GM19463 (cell line): Measurements from ENCODE around the gene CNTNAP5.

Experiments
- ATAC-seq: cut with Tn5 transposase; IDR thresholded peaks from one replicate; pipeline ENCODE4 v1.9.1; 2021; ENCODE audit warnings: mild to moderate bottlenecking, moderate library complexity; ENCODE audit not compliant: unreplicated experiment

CNTNAP5 gene

DNA sequence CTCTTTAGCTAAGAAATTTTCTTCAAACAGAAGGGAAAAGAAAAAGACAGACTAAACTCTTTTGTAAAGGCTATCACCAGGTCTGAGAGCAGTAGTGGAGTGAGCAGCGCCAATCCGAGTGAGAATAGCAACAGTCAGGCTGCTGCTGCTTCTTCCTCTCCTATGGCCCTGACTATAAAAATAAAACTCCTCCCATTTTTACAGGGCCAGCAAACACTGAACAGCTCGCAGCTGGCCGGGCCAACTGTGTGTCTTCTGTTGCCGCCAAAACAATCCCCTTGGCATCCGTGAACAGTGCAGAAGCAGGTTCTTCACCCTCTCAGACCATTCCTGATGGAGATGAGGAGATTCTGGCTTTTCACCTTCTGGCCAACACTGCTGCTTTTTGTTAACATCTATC lies 124.5 kb downstream of the CNTNAP5 start:
- ATAC-seq: no peak

DNA sequence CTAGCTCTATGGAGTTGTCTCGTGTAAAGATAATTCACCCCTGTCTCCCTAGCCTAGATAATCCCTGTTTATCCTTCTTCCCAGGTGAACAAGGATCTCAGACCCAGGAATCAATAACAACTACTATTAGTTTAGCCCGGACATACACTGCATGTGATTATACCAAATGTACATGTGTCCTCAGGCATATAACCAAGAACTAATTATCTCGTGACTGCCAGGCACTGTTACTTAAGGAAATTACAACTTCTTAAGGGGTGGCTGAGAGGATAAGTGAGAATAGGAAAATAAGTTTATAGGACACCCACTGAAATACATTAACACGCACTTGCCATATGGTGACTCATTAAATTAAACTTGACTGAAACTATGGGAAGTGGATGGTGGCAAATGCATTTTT lies 126.6 kb downstream of the CNTNAP5 start:
- ATAC-seq: no peak

DNA sequence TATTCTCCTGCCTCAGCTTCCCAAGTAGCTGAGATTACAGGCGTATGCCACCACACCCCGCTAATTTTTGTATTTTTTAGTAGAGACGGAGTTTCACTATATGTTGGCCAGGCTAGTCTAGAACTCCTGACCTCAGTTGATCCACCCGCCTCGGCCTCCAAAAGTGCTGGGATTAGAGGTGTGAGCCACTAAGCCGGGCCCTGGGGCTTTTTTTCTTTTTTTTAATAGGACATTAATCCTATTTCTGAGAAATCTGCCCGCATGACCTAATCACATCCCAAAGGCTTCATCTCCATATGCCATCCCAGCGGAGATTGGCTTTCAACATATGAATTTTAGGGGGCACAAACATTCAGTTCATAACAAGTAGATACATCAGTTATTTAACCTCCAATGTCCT lies 128.6 kb downstream of the CNTNAP5 start:
- ATAC-seq: no peak

DNA sequence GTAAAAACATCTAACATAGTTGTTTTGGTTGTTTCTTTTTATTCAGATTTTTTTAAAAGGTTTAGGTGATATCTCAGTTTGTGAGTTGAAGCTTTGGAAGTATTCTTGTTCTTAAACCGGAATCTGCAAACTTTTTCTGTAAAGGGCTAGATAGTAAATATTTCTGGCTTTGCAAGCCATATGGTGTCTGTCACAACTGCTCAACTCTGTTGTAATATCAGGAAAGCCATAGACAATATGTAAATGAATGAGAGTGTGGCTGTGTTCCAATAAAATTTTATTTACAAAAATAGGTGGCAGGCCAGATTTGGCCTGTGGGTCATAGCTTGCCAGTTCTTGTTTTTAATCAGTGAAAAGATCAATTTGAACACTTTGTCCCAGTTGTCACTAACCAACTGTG lies 134.1 kb downstream of the CNTNAP5 start:
- no peak for ATAC-seq

DNA sequence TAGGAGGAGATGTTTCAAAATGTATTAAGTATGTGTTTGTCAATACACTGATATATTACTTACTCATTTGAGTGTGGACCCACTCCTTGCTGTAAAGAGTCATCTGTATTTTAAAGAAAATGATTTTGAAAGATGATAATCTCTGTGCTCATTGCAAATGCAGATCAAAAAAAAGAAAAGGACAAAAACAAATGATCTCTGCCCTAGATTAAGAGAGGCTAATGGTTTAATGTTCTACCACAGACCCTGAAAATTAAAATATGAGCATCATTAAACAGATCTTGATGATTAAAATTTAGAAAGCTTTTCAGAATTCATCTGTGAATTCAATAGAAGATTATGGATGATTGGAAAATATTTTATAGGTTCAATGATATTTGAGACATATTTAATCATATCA lies 136.5 kb downstream of the CNTNAP5 start:
- no peak for ATAC-seq

DNA sequence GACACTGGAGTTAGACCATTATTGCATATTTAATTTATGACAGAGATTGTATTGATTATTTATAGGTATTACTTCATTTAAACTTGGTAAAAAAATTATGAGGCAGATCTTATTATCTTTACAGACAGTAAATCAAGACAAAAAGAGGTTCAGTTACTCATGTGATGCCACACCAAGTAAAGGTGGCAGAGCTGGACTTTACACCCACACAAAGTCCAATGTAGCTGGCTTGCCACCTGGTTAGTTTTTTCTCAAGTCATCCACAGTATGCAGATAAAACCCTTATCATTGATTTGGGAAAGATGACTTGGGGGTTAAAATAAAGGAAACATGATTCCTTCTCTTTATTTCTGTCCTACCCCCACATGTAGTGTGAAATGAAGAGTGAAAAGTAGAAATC lies 137.2 kb downstream of the CNTNAP5 start:
- no peak for ATAC-seq

DNA sequence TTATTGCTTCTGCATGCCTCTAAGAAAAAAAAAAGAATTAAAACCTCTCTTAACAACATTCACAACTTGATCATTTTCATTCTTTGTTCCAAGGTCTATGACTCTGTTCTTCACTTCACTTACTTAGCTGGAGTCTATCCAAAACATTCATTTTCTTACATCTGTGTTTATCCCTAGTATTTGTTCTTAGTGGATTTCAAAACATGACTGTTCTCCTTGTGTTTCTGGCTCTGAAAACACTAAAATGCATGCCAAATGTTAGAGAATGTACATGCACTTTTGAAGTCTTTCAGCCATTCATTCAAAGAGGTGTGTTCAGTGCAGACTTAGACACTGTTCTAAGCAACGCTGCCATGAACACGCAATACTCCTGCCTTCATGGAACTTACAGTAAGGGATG lies 138.8 kb downstream of the CNTNAP5 start:
- ATAC-seq: no peak

DNA sequence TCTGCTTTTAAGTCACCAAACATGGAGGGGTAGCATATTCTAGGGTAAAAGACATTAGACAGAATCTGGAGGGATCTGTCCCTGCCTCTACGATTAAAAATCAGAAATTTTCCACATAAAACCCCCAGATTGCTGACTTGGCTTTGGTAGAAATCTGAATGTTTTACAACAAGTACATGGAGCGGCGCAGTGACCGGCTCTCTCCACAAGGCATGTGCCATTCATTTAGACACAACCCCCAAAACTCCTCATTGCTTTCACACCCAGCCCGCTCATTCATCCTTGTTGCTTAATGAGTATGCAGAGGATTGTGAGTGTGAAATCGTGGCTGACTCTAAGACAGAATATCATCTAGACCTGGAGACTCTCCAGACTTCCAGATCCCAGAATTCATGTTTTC lies 140.6 kb downstream of the CNTNAP5 start:
- ATAC-seq: no peak

DNA sequence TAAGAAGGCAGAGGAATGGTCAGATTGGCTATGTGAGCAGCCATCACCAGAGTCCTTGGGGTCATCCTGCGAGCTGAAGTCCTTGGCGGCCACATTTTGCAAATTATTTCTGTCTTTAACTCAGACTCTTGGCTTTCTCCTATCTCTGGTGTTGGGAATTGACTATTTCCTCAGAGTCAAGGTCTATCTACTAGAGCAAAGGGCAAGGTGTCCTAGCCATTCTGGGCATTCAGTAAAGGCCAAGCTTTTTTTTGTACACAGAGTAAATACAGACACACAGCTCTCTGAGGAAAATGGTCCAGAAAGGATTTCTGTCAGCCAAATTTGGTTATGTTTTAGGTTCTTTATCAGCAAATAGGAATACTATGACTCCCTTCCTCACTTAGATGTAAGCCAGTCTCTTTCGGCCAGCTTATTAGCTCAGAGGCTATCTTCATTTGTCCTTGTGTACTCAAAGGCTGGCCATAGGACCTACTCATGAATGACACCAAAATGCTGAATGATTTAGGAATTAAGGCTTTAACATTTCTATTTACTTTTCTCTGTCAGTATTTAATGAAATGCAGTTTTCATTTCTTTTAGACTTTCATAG lies 146.5 kb downstream of the CNTNAP5 start:
- ATAC-seq: no peak

DNA sequence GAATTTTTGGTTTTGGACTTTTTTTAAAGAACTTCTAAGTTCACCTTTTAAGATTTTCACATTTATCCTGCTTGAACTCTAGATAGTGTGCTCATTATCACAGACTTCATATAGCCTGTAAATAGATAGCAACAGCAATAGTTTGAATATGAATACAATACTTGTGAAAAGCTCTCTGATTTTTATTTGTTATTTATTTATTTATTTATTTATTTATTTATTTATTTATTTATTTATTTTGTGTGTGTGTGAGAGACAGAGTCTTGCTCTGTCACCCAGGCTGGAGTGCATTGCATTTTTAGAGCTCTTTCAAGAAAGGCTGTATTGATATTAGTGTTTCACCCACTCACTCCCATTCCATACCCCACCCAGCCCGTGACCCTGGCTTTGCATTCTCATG lies 153.6 kb downstream of the CNTNAP5 start:
- no peak for ATAC-seq

DNA sequence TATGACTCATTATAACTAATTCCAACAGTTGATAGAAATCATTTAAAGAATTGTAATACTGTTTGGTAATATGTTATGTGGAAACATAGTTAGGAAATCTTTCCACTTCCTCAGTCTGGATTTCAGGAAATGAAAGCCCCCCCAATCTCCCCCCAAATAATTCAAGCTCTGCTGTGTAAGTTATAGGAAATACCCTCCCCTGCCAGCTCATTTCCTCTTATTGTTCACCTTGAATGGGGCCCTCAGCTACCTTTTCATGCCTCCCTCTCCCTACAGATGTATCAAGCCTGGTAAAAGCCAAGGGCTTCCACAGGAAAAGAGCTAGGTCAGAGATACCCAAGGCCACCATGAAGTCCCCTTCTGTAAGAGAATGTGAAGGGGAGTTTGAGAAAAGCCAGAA lies 155.5 kb downstream of the CNTNAP5 start:
- no peak for ATAC-seq

DNA sequence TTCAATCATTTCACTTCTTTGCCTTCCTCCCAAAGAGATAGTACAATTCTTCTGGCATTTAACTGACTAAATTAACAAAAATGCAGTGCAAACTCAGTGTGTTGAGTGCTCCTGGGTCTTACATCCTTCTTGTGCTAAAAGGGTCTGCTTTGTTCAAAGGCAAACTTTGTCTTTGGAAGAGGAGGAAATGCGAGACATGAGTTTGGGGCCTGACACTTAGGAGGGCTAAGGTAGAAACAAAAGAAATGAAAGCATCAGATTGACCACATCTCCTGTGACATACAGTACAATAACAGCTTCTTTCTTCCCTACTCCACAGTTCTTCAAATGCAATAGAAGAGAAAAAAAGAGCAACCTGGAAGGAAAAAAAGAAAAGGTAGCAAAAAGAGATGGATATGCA lies 161.7 kb downstream of the CNTNAP5 start:
- no peak for ATAC-seq

DNA sequence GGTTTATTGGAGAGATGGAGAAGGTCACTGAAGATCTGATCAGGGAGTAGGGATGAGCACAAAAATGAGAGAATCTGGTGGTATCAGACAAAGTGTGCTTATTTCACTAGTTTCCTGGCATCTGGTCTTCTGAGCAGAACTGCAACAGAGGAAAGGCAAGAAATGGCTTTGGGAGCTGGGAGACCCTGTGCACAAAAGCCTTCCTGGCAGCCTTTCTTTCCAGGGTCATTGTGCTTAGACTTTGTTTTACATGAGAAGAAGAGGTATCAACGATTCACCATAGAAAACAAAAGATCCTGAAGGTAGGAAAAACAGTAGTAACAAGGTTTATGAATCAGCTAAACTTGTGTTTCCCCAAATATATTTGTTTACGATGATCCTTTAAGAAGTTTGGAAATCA lies 162.9 kb downstream of the CNTNAP5 start:
- no peak for ATAC-seq

DNA sequence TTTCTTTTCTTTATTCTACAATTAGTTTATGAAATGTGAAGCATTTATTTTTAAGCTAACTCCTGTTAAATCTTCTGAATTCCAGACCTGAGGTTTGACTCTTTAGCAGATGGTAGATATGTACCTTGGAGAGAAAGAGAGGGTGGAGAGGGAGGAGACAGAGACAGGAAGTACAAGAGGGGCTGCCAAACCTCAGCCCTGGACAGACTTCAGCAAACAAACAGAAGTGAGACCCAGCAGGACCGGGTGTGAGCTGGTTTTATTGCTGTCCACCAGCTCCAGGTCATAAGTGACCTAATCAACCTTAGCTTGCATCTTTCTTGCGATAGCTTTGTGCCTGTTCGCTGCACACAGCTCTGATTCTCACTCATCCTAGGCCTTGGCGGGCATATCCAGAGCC lies 168.6 kb downstream of the CNTNAP5 start:
- no peak for ATAC-seq

DNA sequence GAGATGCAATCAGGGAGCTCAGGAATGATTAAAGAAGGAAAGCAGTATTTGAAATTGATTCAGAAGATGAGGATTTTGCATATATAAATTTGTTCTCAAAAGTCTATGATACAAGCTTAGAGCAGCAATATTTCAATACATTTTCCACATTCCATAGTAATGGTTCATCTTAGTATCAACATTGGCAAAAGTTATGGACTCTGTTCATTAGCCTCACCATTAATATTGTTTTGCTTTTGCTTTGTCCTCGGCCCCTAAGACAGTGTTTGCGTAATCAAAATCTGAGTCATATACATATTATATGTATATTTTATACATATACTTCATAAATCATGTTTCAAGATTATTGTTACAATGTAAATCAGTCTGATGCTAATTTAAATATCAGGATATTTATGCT lies 176.6 kb downstream of the CNTNAP5 start:
- ATAC-seq: no peak

DNA sequence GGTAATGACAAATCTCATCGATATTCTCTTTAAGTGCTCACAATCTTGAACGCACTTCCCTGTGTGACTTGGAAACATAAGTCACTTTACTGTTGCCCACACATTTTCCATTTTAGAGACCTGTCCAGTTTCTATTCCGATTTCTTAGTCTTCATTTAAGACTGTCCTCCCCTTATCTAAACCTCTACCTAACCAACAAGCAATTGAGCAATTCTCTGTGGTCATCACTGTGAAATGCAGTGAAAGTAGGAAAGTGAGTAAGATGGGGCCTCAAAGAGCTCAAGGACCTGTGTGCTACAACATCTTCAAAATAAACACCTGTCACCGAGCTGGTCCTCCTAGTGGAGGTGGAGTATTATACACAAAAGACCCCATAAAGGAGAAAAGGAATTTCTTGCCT lies 184.4 kb downstream of the CNTNAP5 start:
- no peak for ATAC-seq

DNA sequence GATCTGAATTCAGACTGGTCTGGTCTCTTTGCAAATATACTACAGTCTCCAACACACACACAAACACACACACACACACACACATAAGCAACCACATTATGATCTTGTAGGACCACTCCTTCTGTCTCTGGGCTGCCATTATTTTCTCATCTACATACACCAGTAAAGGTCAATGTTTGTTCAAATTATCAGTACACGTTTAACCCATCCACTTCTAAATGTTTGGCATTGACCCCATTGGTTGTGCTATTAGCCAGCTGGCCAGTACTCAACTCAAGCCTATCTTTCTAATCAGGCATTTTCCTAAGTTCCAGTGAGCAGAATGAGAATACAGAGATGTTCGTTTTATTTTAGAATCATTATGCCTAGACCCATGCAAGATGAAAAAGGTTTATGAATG lies 186.4 kb downstream of the CNTNAP5 start:
- no peak for ATAC-seq

DNA sequence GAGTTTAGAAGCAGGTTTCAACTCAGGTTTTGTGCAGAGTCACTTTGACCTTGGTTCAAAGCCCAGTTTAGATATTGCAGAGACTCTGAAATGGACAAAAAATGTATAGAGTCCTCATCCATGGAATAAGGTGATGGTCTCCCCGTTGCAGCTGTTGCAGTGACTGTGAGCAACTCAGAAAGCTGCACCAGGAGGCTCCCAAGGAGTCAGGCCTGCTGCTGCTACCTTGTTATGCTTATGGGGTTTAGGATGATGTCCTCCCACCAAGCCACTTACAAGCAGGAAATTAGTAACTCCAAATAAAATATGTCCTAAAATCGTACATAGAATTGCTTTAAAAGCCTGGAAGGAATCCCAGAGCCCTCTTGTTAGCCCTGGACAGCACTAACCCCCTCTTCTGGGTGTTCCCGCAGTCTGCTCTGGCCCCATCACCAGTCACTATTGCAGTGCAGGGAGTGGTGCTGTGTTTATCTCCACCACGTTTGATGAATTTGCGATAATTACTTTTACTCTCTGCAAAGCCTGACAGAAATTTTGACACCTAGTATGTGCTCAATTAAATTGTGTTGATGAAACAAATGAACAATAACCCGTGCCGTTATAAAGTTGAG lies 189.0 kb downstream of the CNTNAP5 start:
- no peak for ATAC-seq

DNA sequence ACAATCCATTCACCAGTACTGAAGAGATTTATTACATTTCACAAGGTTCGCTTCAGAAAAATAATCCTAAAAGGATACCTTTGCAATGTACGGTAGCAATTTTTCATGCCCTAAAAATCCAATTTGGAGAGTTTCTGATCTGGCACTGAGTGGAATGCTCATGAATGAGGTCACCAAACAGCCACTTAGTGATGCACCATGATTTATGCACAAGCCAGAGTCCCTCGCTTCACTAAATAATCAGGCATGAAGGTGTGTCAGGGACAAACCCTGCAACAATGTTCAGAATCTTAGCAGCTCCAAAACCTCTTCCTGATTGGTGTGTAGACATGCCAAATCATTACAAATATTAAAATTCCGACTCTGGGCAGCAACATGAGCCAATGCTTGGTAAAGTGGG lies 221.1 kb downstream of the CNTNAP5 start:
- ATAC-seq: no peak

DNA sequence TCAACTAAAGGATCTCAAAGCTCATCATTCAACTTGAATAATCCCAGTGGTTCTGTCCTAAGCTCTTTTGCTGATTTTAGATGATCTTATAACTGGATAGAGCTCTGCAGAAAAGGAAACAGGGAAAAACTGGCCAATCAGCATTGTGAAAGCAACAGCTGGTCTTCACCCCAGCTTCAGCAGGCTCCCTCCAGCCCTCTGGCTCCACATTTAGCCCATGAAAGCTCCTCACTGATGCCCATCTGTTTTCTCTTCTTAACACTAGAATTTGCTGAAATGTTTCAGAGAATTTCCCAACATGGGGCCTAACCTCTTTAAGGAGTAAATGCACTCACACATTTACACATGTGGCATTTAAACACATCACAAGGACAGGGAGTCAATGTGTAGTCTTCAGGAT lies 223.3 kb downstream of the CNTNAP5 start:
- ATAC-seq: no peak

DNA sequence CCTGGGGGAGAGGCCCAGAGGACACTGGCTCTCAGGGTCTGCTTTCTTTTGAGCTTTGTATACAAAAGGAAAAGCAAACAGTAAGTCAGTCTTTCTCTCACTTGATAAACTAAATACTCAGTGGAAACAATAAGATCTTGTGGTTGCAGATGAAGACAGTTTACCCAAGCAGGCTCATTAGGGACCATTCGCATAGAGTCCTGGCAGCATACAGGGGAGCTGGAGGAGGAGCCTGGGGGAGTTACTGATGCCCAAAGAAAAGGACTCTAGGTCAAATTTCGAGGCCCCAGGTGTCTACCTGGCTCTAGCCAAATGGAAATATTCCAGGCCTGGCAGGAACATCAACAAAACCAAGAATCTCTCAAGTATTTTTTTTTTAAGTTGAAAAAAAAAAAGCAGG lies 225.3 kb downstream of the CNTNAP5 start:
- no peak for ATAC-seq

DNA sequence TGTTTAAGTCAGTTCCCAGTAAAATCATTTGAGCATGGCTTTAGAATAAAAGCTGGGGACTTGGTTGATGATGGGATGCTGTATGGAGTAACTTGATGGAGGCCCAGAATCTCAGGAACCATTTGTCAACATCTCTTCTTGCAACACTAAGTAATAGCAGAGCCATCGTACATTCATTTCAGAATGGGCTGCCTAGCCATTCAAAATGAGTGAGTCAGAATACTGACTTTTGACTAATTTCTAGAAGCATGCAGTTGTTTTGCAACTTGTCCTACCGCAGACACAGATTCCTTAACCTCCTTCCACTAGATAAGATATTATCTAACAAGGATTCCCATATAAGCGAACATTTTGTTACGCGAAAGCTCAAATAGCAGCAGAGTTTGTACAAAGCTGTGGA lies 229.5 kb downstream of the CNTNAP5 start:
- no peak for ATAC-seq

DNA sequence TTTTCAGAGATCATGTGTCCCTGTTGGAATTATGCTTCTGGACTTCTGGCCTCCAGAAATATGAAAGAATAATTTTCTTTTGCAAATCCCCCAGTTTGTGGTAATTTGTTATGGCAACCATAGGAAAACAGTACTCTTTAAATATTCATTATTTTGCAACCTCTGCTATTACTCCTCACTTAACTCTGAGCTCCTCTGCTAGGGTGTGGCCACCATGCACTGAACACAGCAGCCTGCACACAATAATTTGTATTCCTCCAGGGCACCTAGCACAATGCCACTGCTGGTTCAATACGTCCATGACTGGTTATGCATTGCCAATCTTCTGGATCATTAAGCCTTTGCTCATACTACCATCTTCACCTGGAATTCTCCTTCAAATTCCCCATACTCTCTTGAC lies 232.0 kb downstream of the CNTNAP5 start:
- ATAC-seq: no peak
